Measurements from ENCODE around the gene STPG1. TPM values are rescaled to one million over a fixed set of nuclear protein-coding genes. Genes with fewer than 3 reads are reported as not detected.

The STPG1 gene
- total and polyA plus RNA-seq, 2 donors (not counting 3 experiments of a cell fraction or from before 2014, with no cell fraction given): 6.3 to 10.2 TPM

GRCh38 chr1:24414775-24415333, 1.3 kb upstream of the STPG1 start:
- no peaks in the 10 kb centered on the region for H3K27me3 ChIP-seq (ENCODE audit: control insufficient read depth in 2 of 2, insufficient read depth in 2 of 2, low read length in 2 of 2)
- no peaks in the 10 kb centered on the region for H3K9me1 ChIP-seq (replicated peaks; ENCODE audit: control insufficient read depth, extremely low read depth, insufficient read depth, low read length)
- no peaks in the 10 kb centered on the region for H3K9me3 ChIP-seq (replicated peaks; ENCODE audit: control insufficient read depth, insufficient read depth, low read length)
- DNase-seq (ENCODE audit: low read depth, low spot score): no peak
- H4K20me1 ChIP-seq (replicated peaks; ENCODE audit: control insufficient read depth, extremely low read depth, insufficient read depth, low read length): no peaks in the 10 kb centered on the region
- TF ChIP-seq, protein P1, sequence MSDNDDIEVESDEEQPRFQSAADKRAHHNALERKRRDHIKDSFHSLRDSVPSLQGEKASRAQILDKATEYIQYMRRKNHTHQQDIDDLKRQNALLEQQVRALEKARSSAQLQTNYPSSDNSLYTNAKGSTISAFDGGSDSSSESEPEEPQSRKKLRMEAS (IDR thresholded peaks at IDR 0.05; ENCODE audit: insufficient read depth, insufficient read length): no peak
- TF ChIP-seq JUN (IDR thresholded peaks at IDR 0.05; ENCODE audit: borderline replicate concordance, insufficient read depth, insufficient read length, low read depth): no peak
- TF ChIP-seq GATA2 (IDR thresholded peaks at IDR 0.05; ENCODE audit: insufficient read depth, insufficient read length, low read depth, low read length): no peak
- TF ChIP-seq FOS (IDR thresholded peaks at IDR 0.05; ENCODE audit: borderline replicate concordance, insufficient read depth, low read length): no peak
- TF ChIP-seq MYC (IDR thresholded peaks at IDR 0.05; ENCODE audit: low read depth, low read length): no peak
- TF ChIP-seq POLR2A (IDR thresholded peaks at IDR 0.05; ENCODE audit: low read depth, low read length): no peak
- TF ChIP-seq CTCF (IDR thresholded peaks at IDR 0.05; ENCODE audit: extremely low read depth in 1 of 2, insufficient read depth in 1 of 2, low read depth in 1 of 2, low read length in 2 of 2): no peak
- H2AFZ ChIP-seq (ENCODE audit: low read depth, low read length): peak overlapping the region; percentile 75
- no peak overlapping the region for H3K27ac ChIP-seq (ENCODE audit: insufficient read depth, low read depth, low read length)
- POLR2A ChIA-PET: interaction anchor here (1.2 kb wide), 1 partner anchor 22 kb away, joined by 6 read pairs; no protein-coding TSS in a partner anchor
- intact Hi-C loops (cut with micrococcal nuclease) (loop anchor here (1.0 to 5.0 kb wide), 4 partner anchors 23 to 220 kb away; partner anchors contain the start of gene RCAN3), dilution Hi-C loops (cut with MboI; ENCODE audit: extremely low pct_ligation_motif_present, low sequenced_read_pairs) (no loop called here)
- no TSS peak for BruUV-seq (replicated peaks)
- peaks cover 21% of the 10 kb centered on the region for H3K4me1 ChIP-seq (ENCODE audit: control insufficient read depth, extremely low read depth, insufficient read depth, low read length)
- H3K4me2 ChIP-seq (ENCODE audit: insufficient read depth, low read length): peak overlapping the region; percentile 94
- CTCF ChIA-PET: interaction anchor here (0.8 to 10.3 kb wide), 10 partner anchors 10 to 417 kb away, joined by 3 to 134 read pairs (median 8); no protein-coding TSS in a partner anchor
- no peaks in the 10 kb centered on the region for H3K79me2 ChIP-seq (ENCODE audit: control insufficient read depth, insufficient read depth, low read length)
- no peak for FAIRE-seq
- peaks cover 0 to 3% of the 10 kb centered on the region in 2 experiments for H3K36me3 ChIP-seq (ENCODE audit: control insufficient read depth in 2 of 2, extremely low read depth in 1 of 2, insufficient read depth in 2 of 2, low read length in 2 of 2)
- peak overlapping the region in 1 of 3 experiments; percentile 13 for H3K4me3 ChIP-seq (replicated peaks in 1 of 3; ENCODE audit: insufficient read depth in 1 of 3, low read depth in 1 of 3, low read length in 3 of 3)
- no peak overlapping the region for H3K9ac ChIP-seq (replicated peaks; ENCODE audit: extremely low read depth, insufficient read depth, low read length)

All from endothelial cell of umbilical vein (primary cell).